ENCODE results near the gene PRR5.

GRCh38 chr22:44661070-44661469 lies 40.9 kb upstream of the PRR5 start:
- no peak for TF ChIP-seq SPI1 (IDR thresholded peaks at IDR 0.05; ENCODE audit: low read depth, low read length)
- TF ChIP-seq POLR2A (IDR thresholded peaks at IDR 0.05; ENCODE audit: low read depth, low read length), result no peak

All from GM12891 (cell line).